GM19193 (cell line): ENCODE results near the gene PRKAB2.

Source experiments
- POLR2A ChIP-seq: IDR thresholded peaks from 4 replicates; pipeline ENCODE4 v1.6.1; 2011; ENCODE audit not compliant: insufficient read depth, insufficient read length; ENCODE audit errors: extremely low read depth

Gene PRKAB2

GRCh38 chr1:147201786-147202185 is 29.5 kb upstream of the PRKAB2 start:
- TF ChIP-seq POLR2A: no peak

GRCh38 chr1:147201276-147201675 is 29.0 kb upstream of the PRKAB2 start:
- no peak for TF ChIP-seq POLR2A

GRCh38 chr1:147189514-147189913 is 17.2 kb upstream of the PRKAB2 start:
- no peak for TF ChIP-seq POLR2A

GRCh38 chr1:147185432-147185831 is 13.2 kb upstream of the PRKAB2 start:
- no peak for TF ChIP-seq POLR2A

GRCh38 chr1:147177611-147178380 is 5.5 kb upstream of the PRKAB2 start:
- TF ChIP-seq POLR2A: no peak

GRCh38 chr1:147171399-147172167 is 687 bp downstream of the PRKAB2 start:
- TF ChIP-seq POLR2A: no peak

- TF ChIP-seq POLR2A: no peak
Measured at GRCh38 chr1:147169840-147170674, 2.2 kb downstream of the PRKAB2 start.

GRCh38 chr1:147169171-147169570 is 3.1 kb downstream of the PRKAB2 start:
- no peak for TF ChIP-seq POLR2A

GRCh38 chr1:147168626-147169058 is 3.6 kb downstream of the PRKAB2 start:
- TF ChIP-seq POLR2A: no peak

- TF ChIP-seq POLR2A: no peak
Measured at GRCh38 chr1:147167365-147167764, 4.9 kb downstream of the PRKAB2 start.

GRCh38 chr1:147163019-147163418 is 9.3 kb downstream of the PRKAB2 start:
- no peak for TF ChIP-seq POLR2A

GRCh38 chr1:147162093-147162492 is 10.2 kb downstream of the PRKAB2 start:
- no peak for TF ChIP-seq POLR2A

- TF ChIP-seq POLR2A: no peak
Measured at GRCh38 chr1:147156642-147157041, 15.6 kb downstream of the PRKAB2 start.

GRCh38 chr1:147152772-147153171 is 19.5 kb downstream of the PRKAB2 start:
- TF ChIP-seq POLR2A: no peak

GRCh38 chr1:147151244-147151643 is 21.0 kb downstream of the PRKAB2 start:
- no peak for TF ChIP-seq POLR2A
